GM23338 (cell line): Measurements from ENCODE around the gene ZGPAT. TPM values are rescaled to one million over a fixed set of nuclear protein-coding genes. Genes with fewer than 3 reads are reported as not detected.

Experiments
- ATAC-seq: fragments of 200-7000 bp; cut with Tn5 transposase; 3 replicates; pipeline ENCODE4 v1.9.1; 2020
- DNase-seq: peaks from one replicate; pipeline ENCODE4 v3.0.0-alpha.2; 2015; ENCODE audit warnings: low spot score
- H2AFZ ChIP-seq: fragments of 200-600 bp; sonication (generic); 2 replicates; pipeline ENCODE4 v1.8.0; 2016; ENCODE audit warnings: antibody characterized with exemption, mild to moderate bottlenecking, moderate library complexity
- H3F3A ChIP-seq: fragments of 200-600 bp; sonication (generic); replicated peaks from 2 replicates; pipeline ENCODE4 v1.8.0; 2017; ENCODE audit warnings: antibody characterized with exemption, mixed run types, low read depth
- H3K27ac ChIP-seq: fragments of 200-600 bp; sonication (generic); 2 replicates; pipeline ENCODE4 v1.6.1; 2016; ENCODE audit warnings: low read depth
- H3K27me3 ChIP-seq: fragments of 200-600 bp; sonication (generic); 2 replicates; pipeline ENCODE4 v1.8.0; 2016; ENCODE audit warnings: mild to moderate bottlenecking, mixed run types, moderate library complexity; ENCODE audit not compliant: insufficient read depth
- H3K36me3 ChIP-seq: fragments of 200-600 bp; sonication (generic); 2 replicates; pipeline ENCODE4 v1.8.0; 2016; ENCODE audit warnings: mild to moderate bottlenecking; ENCODE audit not compliant: insufficient read depth
- H3K4me1 ChIP-seq: fragments of 200-600 bp; sonication (generic); 2 replicates; pipeline ENCODE4 v1.8.0; 2016; ENCODE audit warnings: mild to moderate bottlenecking, moderate library complexity; ENCODE audit not compliant: insufficient read depth
- H3K4me2 ChIP-seq: fragments of 200-600 bp; sonication (generic); 2 replicates; pipeline ENCODE4 v1.7.1; 2017; ENCODE audit warnings: mixed run types
- H3K4me3 ChIP-seq: fragments of 200-600 bp; sonication (generic); 2 replicates; pipeline ENCODE4 v1.6.1; 2016; ENCODE audit warnings: mixed run types
- H3K79me2 ChIP-seq: fragments of 200-600 bp; sonication (generic); replicated peaks from 2 replicates; pipeline ENCODE4 v1.8.0; 2017; ENCODE audit warnings: mild to moderate bottlenecking; ENCODE audit not compliant: insufficient read depth
- H3K9me2 ChIP-seq: fragments of 200-600 bp; sonication (generic); 2 replicates; pipeline ENCODE4 v1.8.0; 2017; ENCODE audit not compliant: insufficient read depth
- H4K20me1 ChIP-seq: fragments of 200-600 bp; sonication (generic); replicated peaks from 2 replicates; pipeline ENCODE4 v1.8.0; 2017; ENCODE audit warnings: mild to moderate bottlenecking; ENCODE audit not compliant: insufficient read depth
- H3K27ac Mint-ChIP-seq: 2 replicates; pipeline ENCODE4 v1.8.0; 2020; ENCODE audit warnings: inconsistent platforms, mild to moderate bottlenecking, moderate library complexity, mixed read lengths
- H3K27me3 Mint-ChIP-seq: 3 replicates; pipeline ENCODE4 v1.8.0; 2022; ENCODE audit warnings: low read depth, mild to moderate bottlenecking, moderate library complexity, mixed read lengths, inconsistent platforms; ENCODE audit not compliant: insufficient read depth, poor library complexity
- H3K36me3 Mint-ChIP-seq: 3 replicates; pipeline ENCODE4 v1.8.0; 2021; ENCODE audit warnings: low read depth, mild to moderate bottlenecking, inconsistent platforms, moderate library complexity, mixed read lengths
- H3K4me1 Mint-ChIP-seq: 3 replicates; pipeline ENCODE4 v1.8.0; 2020; ENCODE audit warnings: mild to moderate bottlenecking, inconsistent platforms, mixed read lengths
- H3K4me3 Mint-ChIP-seq: 3 replicates; pipeline ENCODE4 v1.8.0; 2021; ENCODE audit warnings: moderate library complexity, mild to moderate bottlenecking, inconsistent platforms, mixed read lengths
- H3K9me3 Mint-ChIP-seq: 3 replicates; pipeline ENCODE4 v1.8.0; 2020; ENCODE audit warnings: moderate library complexity, mild to moderate bottlenecking, inconsistent platforms, mixed read lengths
- CREB1 ChIP-seq: fragments of 250-450 bp; sonication (Bioruptor Pico); IDR thresholded peaks from 2 replicates; pipeline ENCODE4 v1.5.0; 2020; ENCODE audit warnings: low read depth, mild to moderate bottlenecking, moderate library complexity
- EZH2 ChIP-seq: fragments of 200-600 bp; sonication (generic); IDR thresholded peaks from one replicate; pipeline ENCODE4 v1.8.0; 2017; ENCODE audit warnings: antibody characterized with exemption, mild to moderate bottlenecking, low read depth; ENCODE audit not compliant: unreplicated experiment
- EZH2phosphoT487 ChIP-seq: fragments of 200-600 bp; sonication (generic); IDR thresholded peaks from one replicate; pipeline ENCODE4 v1.8.1; 2018; ENCODE audit warnings: antibody characterized with exemption; ENCODE audit not compliant: unreplicated experiment
- JUNB ChIP-seq: IDR thresholded peaks from one replicate; pipeline ENCODE4 v1.6.1; 2016; ENCODE audit warnings: antibody characterized with exemption; ENCODE audit not compliant: unreplicated experiment
- NANOG ChIP-seq: IDR thresholded peaks from 2 replicates; pipeline ENCODE4 v1.6.1; 2016; ENCODE audit warnings: antibody characterized with exemption, borderline replicate concordance
- POLR2AphosphoS5 ChIP-seq: IDR thresholded peaks from 2 replicates; pipeline ENCODE4 v1.6.1; 2016; ENCODE audit warnings: antibody characterized with exemption, low read depth
- STAT1 ChIP-seq: IDR thresholded peaks from one replicate; pipeline ENCODE4 v1.6.1; 2016; ENCODE audit warnings: antibody characterized with exemption; ENCODE audit not compliant: unreplicated experiment
- ZNF114 ChIP-seq: fragments of 250-450 bp; sonication (Bioruptor Pico); IDR thresholded peaks from 2 replicates; pipeline ENCODE4 v1.5.0; 2020; ENCODE audit warnings: mild to moderate bottlenecking, moderate library complexity
- ZNF331 ChIP-seq: fragments of 250-450 bp; sonication (Bioruptor Pico); IDR thresholded peaks from 2 replicates; pipeline ENCODE4 v1.5.0; 2020; ENCODE audit warnings: low read depth, mild to moderate bottlenecking, moderate library complexity
- polyA plus RNA-seq: library from polyadenylated mRNA; unstranded; fragments of >200 nt; fragmentation: Nextera tagmentation; extraction: Ambion mirVana; gene quantifications from 2 replicates; pipeline ENCODE4 v1.2.1, GENCODE V29; 2016
- total RNA-seq: library from RNA; depleted of rRNA; stranded (reverse); fragments of >200 nt; shearing (Covaris generic); gene quantifications from 2 replicates; pipeline ENCODE4 v1.2.3, GENCODE V29; 2014
- TF ChIP-seq, protein P1 (sequence below), 2 experiments: fragments of 200-600 bp in 1 of 2; sonication (generic) in 1 of 2; conservative IDR thresholded peaks; 2 replicates each; pipeline versions ENCODE4 v1.5.1 to v1.6.1; 2016 to 2017; ENCODE audit warnings: antibody characterized with exemption in 2 of 2, low read depth in 2 of 2, mild to moderate bottlenecking in 2 of 2, moderate library complexity in 1 of 2
- TF ChIP-seq, protein P2 (sequence below): IDR thresholded peaks from one replicate; pipeline ENCODE4 v1.6.1; 2018; ENCODE audit warnings: antibody characterized with exemption; ENCODE audit not compliant: unreplicated experiment
- TF ChIP-seq, protein P3 (sequence below): fragments of 250-450 bp; sonication (Bioruptor Pico); IDR thresholded peaks from 2 replicates; pipeline ENCODE4 v1.5.0; 2020; ENCODE audit warnings: mild to moderate bottlenecking, moderate library complexity
- TF ChIP-seq, protein P4 (sequence below): IDR thresholded peaks from 2 replicates; pipeline ENCODE4 v1.6.1; 2016; ENCODE audit warnings: antibody characterized with exemption

ZGPAT gene
- total and polyA plus RNA-seq, 2 experiments from 2014 or later = 25.0 to 39.2 TPM

DNA sequence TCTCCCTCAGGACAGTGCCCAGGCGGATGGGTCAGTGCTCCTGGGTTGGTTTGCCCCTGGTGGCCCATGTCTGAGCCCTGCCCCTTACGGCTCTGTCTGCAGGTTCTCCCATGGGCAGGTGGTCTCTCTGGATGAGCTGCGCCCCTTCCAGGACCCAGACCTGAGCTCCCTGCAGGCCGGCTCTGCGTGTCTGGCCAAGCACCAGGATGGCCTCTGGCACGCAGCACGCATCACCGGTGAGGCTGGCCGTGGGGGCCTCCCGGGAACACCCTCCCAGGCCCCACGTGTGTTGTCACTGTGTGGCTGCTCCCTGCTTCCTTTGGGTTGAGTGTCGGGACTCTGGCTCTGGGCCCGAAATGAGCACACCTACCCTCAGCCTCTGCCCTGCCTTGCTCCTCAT lies 25.3 kb downstream of the ZGPAT start:
- no peak for DNase-seq
- H3K36me3 ChIP-seq = no peaks in the 10 kb centered on the region
- H3K27ac ChIP-seq = no peak overlapping the region
- peaks cover 12% of the 10 kb centered on the region for H3F3A ChIP-seq
- Mint-ChIP-seq H3K4me3 (no peak overlapping the region), H3K36me3 (peaks cover 15% of the 10 kb centered on the region), H3K4me1 (no peaks in the 10 kb centered on the region), H3K9me3 (no peaks in the 10 kb centered on the region; the same call in 2 of the 3 replicates), H3K27me3 (peaks cover 12% of the 10 kb centered on the region), H3K27ac (no peak overlapping the region)
- 0 out of 2 replicates have a peak, but pooled peaks cover 5% of the 10 kb centered on the region for H3K9me2 ChIP-seq
- TF ChIP-seq, protein P1, sequence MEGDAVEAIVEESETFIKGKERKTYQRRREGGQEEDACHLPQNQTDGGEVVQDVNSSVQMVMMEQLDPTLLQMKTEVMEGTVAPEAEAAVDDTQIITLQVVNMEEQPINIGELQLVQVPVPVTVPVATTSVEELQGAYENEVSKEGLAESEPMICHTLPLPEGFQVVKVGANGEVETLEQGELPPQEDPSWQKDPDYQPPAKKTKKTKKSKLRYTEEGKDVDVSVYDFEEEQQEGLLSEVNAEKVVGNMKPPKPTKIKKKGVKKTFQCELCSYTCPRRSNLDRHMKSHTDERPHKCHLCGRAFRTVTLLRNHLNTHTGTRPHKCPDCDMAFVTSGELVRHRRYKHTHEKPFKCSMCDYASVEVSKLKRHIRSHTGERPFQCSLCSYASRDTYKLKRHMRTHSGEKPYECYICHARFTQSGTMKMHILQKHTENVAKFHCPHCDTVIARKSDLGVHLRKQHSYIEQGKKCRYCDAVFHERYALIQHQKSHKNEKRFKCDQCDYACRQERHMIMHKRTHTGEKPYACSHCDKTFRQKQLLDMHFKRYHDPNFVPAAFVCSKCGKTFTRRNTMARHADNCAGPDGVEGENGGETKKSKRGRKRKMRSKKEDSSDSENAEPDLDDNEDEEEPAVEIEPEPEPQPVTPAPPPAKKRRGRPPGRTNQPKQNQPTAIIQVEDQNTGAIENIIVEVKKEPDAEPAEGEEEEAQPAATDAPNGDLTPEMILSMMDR (conservative IDR thresholded peaks at IDR 0.05; ENCODE audit: low read depth in 2 of 2) = no peak
- TF ChIP-seq, protein P2, sequence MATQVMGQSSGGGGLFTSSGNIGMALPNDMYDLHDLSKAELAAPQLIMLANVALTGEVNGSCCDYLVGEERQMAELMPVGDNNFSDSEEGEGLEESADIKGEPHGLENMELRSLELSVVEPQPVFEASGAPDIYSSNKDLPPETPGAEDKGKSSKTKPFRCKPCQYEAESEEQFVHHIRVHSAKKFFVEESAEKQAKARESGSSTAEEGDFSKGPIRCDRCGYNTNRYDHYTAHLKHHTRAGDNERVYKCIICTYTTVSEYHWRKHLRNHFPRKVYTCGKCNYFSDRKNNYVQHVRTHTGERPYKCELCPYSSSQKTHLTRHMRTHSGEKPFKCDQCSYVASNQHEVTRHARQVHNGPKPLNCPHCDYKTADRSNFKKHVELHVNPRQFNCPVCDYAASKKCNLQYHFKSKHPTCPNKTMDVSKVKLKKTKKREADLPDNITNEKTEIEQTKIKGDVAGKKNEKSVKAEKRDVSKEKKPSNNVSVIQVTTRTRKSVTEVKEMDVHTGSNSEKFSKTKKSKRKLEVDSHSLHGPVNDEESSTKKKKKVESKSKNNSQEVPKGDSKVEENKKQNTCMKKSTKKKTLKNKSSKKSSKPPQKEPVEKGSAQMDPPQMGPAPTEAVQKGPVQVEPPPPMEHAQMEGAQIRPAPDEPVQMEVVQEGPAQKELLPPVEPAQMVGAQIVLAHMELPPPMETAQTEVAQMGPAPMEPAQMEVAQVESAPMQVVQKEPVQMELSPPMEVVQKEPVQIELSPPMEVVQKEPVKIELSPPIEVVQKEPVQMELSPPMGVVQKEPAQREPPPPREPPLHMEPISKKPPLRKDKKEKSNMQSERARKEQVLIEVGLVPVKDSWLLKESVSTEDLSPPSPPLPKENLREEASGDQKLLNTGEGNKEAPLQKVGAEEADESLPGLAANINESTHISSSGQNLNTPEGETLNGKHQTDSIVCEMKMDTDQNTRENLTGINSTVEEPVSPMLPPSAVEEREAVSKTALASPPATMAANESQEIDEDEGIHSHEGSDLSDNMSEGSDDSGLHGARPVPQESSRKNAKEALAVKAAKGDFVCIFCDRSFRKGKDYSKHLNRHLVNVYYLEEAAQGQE = no peak
- TF ChIP-seq CREB1 (CRISPR knock-in tag) (no peak), ZNF114 (CRISPR knock-in tag) (no peak), STAT1 (no peak), ZNF331 (CRISPR knock-in tag) (no peak), EZH2 (no peak), EZH2phosphoT487 (no peak), JUNB (no peak), POLR2AphosphoS5 (no peak), NANOG (no peak)
- TF ChIP-seq, protein P3, sequence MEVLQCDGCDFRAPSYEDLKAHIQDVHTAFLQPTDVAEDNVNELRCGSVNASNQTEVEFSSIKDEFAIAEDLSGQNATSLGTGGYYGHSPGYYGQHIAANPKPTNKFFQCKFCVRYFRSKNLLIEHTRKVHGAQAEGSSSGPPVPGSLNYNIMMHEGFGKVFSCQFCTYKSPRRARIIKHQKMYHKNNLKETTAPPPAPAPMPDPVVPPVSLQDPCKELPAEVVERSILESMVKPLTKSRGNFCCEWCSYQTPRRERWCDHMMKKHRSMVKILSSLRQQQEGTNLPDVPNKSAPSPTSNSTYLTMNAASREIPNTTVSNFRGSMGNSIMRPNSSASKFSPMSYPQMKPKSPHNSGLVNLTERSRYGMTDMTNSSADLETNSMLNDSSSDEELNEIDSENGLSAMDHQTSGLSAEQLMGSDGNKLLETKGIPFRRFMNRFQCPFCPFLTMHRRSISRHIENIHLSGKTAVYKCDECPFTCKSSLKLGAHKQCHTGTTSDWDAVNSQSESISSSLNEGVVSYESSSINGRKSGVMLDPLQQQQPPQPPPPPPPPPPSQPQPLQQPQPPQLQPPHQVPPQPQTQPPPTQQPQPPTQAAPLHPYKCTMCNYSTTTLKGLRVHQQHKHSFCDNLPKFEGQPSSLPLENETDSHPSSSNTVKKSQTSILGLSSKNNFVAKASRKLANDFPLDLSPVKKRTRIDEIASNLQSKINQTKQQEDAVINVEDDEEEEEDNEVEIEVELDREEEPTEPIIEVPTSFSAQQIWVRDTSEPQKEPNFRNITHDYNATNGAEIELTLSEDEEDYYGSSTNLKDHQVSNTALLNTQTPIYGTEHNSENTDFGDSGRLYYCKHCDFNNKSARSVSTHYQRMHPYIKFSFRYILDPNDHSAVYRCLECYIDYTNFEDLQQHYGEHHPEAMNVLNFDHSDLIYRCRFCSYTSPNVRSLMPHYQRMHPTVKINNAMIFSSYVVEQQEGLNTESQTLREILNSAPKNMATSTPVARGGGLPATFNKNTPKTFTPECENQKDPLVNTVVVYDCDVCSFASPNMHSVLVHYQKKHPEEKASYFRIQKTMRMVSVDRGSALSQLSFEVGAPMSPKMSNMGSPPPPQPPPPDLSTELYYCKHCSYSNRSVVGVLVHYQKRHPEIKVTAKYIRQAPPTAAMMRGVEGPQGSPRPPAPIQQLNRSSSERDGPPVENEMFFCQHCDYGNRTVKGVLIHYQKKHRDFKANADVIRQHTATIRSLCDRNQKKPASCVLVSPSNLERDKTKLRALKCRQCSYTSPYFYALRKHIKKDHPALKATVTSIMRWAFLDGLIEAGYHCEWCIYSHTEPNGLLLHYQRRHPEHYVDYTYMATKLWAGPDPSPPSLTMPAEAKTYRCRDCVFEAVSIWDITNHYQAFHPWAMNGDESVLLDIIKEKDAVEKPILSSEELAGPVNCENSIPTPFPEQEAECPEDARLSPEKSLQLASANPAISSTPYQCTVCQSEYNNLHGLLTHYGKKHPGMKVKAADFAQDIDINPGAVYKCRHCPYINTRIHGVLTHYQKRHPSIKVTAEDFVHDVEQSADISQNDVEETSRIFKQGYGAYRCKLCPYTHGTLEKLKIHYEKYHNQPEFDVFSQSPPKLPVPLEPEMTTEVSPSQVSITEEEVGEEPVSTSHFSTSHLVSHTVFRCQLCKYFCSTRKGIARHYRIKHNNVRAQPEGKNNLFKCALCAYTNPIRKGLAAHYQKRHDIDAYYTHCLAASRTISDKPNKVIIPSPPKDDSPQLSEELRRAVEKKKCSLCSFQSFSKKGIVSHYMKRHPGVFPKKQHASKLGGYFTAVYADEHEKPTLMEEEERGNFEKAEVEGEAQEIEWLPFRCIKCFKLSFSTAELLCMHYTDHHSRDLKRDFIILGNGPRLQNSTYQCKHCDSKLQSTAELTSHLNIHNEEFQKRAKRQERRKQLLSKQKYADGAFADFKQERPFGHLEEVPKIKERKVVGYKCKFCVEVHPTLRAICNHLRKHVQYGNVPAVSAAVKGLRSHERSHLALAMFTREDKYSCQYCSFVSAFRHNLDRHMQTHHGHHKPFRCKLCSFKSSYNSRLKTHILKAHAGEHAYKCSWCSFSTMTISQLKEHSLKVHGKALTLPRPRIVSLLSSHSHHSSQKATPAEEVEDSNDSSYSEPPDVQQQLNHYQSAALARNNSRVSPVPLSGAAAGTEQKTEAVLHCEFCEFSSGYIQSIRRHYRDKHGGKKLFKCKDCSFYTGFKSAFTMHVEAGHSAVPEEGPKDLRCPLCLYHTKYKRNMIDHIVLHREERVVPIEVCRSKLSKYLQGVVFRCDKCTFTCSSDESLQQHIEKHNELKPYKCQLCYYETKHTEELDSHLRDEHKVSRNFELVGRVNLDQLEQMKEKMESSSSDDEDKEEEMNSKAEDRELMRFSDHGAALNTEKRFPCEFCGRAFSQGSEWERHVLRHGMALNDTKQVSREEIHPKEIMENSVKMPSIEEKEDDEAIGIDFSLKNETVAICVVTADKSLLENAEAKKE = no peak
- TF ChIP-seq, protein P4, sequence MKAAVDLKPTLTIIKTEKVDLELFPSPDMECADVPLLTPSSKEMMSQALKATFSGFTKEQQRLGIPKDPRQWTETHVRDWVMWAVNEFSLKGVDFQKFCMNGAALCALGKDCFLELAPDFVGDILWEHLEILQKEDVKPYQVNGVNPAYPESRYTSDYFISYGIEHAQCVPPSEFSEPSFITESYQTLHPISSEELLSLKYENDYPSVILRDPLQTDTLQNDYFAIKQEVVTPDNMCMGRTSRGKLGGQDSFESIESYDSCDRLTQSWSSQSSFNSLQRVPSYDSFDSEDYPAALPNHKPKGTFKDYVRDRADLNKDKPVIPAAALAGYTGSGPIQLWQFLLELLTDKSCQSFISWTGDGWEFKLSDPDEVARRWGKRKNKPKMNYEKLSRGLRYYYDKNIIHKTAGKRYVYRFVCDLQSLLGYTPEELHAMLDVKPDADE = no peak
- H3K4me3 ChIP-seq = no peak overlapping the region
- no peak overlapping the region for H2AFZ ChIP-seq
- H3K79me2 ChIP-seq = no peaks in the 10 kb centered on the region
- H4K20me1 ChIP-seq = no peaks in the 10 kb centered on the region; the same call in 1 of the 2 replicates
- H3K4me1 ChIP-seq = no peaks in the 10 kb centered on the region; the same call in 1 of the 2 replicates
- no peak overlapping the region for H3K4me2 ChIP-seq
- no peak for ATAC-seq
- peaks cover under 1% of the 10 kb centered on the region for H3K27me3 ChIP-seq
